H9 (cell line): ENCODE results near the gene RSBN1. TPM values are rescaled to one million over a fixed set of nuclear protein-coding genes. Genes with fewer than 3 reads are reported as not detected.

Source experiments
- DNase-seq: peaks from one replicate; pipeline ENCODE4 v3.0.0-alpha.2; 2017
- H2AFZ ChIP-seq: one replicate; pipeline ENCODE4 v1.6.1; 2013; ENCODE audit warnings: mild to moderate bottlenecking, low read length, control low read depth, moderate library complexity
- H2AK5ac ChIP-seq: 2 replicates; pipeline ENCODE4 v1.6.1; 2013; ENCODE audit warnings: low read length, control low read depth, mixed read lengths; ENCODE audit not compliant: insufficient read length
- H2BK120ac ChIP-seq: one replicate; pipeline ENCODE4 v1.6.1; 2013; ENCODE audit warnings: low read depth, mild to moderate bottlenecking, low read length, control low read depth, inconsistent platforms; ENCODE audit not compliant: poor library complexity, severe bottlenecking
- H2BK12ac ChIP-seq: 2 replicates; pipeline ENCODE4 v1.6.1; 2013; ENCODE audit warnings: low read length, control low read depth, mixed read lengths, low read depth; ENCODE audit not compliant: insufficient read length
- H2BK15ac ChIP-seq: 2 replicates; pipeline ENCODE4 v1.6.1; 2013; ENCODE audit warnings: low read depth, low read length, control low read depth
- H2BK20ac ChIP-seq: one replicate; pipeline ENCODE4 v1.6.1; 2013; ENCODE audit warnings: low read depth, mild to moderate bottlenecking, low read length, control low read depth, inconsistent platforms; ENCODE audit not compliant: poor library complexity, severe bottlenecking
- H2BK5ac ChIP-seq: 2 replicates; pipeline ENCODE4 v1.6.1; 2013; ENCODE audit warnings: low read length, control low read depth, mixed read lengths; ENCODE audit not compliant: insufficient read length
- H3K14ac ChIP-seq: 2 replicates; pipeline ENCODE4 v1.6.1; 2013; ENCODE audit warnings: low read length, control low read depth; ENCODE audit not compliant: insufficient read depth
- H3K18ac ChIP-seq: 2 replicates; pipeline ENCODE4 v1.6.1; 2013; ENCODE audit warnings: low read depth, mild to moderate bottlenecking, mixed read lengths, low read length, control low read depth; ENCODE audit not compliant: insufficient read length
- H3K23ac ChIP-seq: 2 replicates; pipeline ENCODE4 v1.6.1; 2013; ENCODE audit warnings: low read length, control low read depth, mixed read lengths, low read depth; ENCODE audit not compliant: insufficient read length
- H3K23me2 ChIP-seq: 2 replicates; pipeline ENCODE4 v1.6.1; 2013; ENCODE audit warnings: low read depth, mild to moderate bottlenecking, mixed read lengths, low read length, control low read depth; ENCODE audit not compliant: insufficient read length, poor library complexity, severe bottlenecking
- H3K27ac ChIP-seq: 2 replicates; pipeline ENCODE4 v1.5.1; 2013; ENCODE audit warnings: low read length, control low read depth, mixed read lengths, low read depth; ENCODE audit not compliant: insufficient read length
- H3K27me3 ChIP-seq: 2 replicates; pipeline ENCODE4 v1.6.1; 2013; ENCODE audit warnings: low read length, control low read depth, inconsistent platforms; ENCODE audit not compliant: insufficient read depth
- H3K4ac ChIP-seq: 2 replicates; pipeline ENCODE4 v1.6.1; 2013; ENCODE audit warnings: low read depth, mild to moderate bottlenecking, control low read depth, inconsistent platforms, low read length, moderate library complexity
- H3K4me1 ChIP-seq: 2 replicates; pipeline ENCODE4 v1.6.1; 2013; ENCODE audit warnings: low read length, control low read depth, inconsistent platforms; ENCODE audit not compliant: insufficient read depth
- H3K4me2 ChIP-seq: 2 replicates; pipeline ENCODE4 v1.6.1; 2013; ENCODE audit warnings: low read length, control low read depth, mixed read lengths; ENCODE audit not compliant: insufficient read length, insufficient read depth
- H3K56ac ChIP-seq: 2 replicates; pipeline ENCODE4 v1.6.1; 2013; ENCODE audit warnings: low read depth, mild to moderate bottlenecking, mixed read lengths, low read length, control low read depth; ENCODE audit not compliant: insufficient read length
- H3K79me1 ChIP-seq: 2 replicates; pipeline ENCODE4 v1.6.1; 2013; ENCODE audit warnings: low read depth, mild to moderate bottlenecking, moderate library complexity, low read length, control low read depth, inconsistent platforms; ENCODE audit not compliant: insufficient read depth, poor library complexity, severe bottlenecking
- H3K79me2 ChIP-seq: 2 replicates; pipeline ENCODE4 v1.6.1; 2013; ENCODE audit warnings: low read length, control low read depth, inconsistent platforms; ENCODE audit not compliant: insufficient read depth
- H3K9ac ChIP-seq: 2 replicates; pipeline ENCODE4 v1.6.1; 2013; ENCODE audit warnings: low read length, control low read depth, mixed read lengths; ENCODE audit not compliant: insufficient read length; ENCODE audit errors: extremely low read depth
- H3K9me3 ChIP-seq: one replicate; pipeline ENCODE4 v1.6.1; 2013; ENCODE audit warnings: low read depth, low read length, inconsistent platforms; ENCODE audit not compliant: control insufficient read depth
- H3T11ph ChIP-seq: one replicate; pipeline ENCODE4 v1.6.1; 2013; ENCODE audit warnings: mild to moderate bottlenecking, low read length, control low read depth, inconsistent platforms
- H4K20me1 ChIP-seq: one replicate; pipeline ENCODE4 v1.6.1; 2013; ENCODE audit not compliant: control insufficient read depth, insufficient read length, insufficient read depth
- H4K5ac ChIP-seq: 2 replicates; pipeline ENCODE4 v1.6.1; 2013; ENCODE audit warnings: low read depth, mild to moderate bottlenecking, mixed read lengths, low read length, control low read depth; ENCODE audit not compliant: insufficient read length
- H4K8ac ChIP-seq: replicated peaks from 2 replicates; pipeline ENCODE4 v1.6.1; 2013; ENCODE audit warnings: low read length, control low read depth, mixed read lengths, low read depth; ENCODE audit not compliant: insufficient read length
- H4K91ac ChIP-seq: 2 replicates; pipeline ENCODE4 v1.6.1; 2013; ENCODE audit warnings: low read depth, mild to moderate bottlenecking, moderate library complexity, mixed read lengths, low read length, control low read depth; ENCODE audit not compliant: insufficient read length
- H3K27ac Mint-ChIP-seq, 3 experiments: 2 replicates in 2 of 3; 3 replicates in 1 of 3; pipeline ENCODE4 v1.8.0; 2020 to 2021; ENCODE audit warnings: mixed read lengths in 3 of 3, mild to moderate bottlenecking in 1 of 3, moderate library complexity in 1 of 3
- H3K27me3 Mint-ChIP-seq: 2 replicates; pipeline ENCODE4 v1.8.0; 2021; ENCODE audit warnings: low read depth, mild to moderate bottlenecking, moderate library complexity, mixed read lengths
- H3K36me3 Mint-ChIP-seq, 3 experiments: 2 replicates in 2 of 3; 3 replicates in 1 of 3; pipeline ENCODE4 v1.8.0; 2020 to 2021; ENCODE audit warnings: low read depth in 3 of 3, mixed read lengths in 3 of 3; ENCODE audit not compliant: insufficient read depth in 1 of 3
- H3K4me1 Mint-ChIP-seq, 2 experiments: 2 replicates each; pipeline ENCODE4 v1.8.0; 2020; ENCODE audit warnings: mixed read lengths in 2 of 2
- H3K4me3 Mint-ChIP-seq, 2 experiments: 2 replicates in 1 of 2; 3 replicates in 1 of 2; pipeline ENCODE4 v1.8.0; 2020 to 2021; ENCODE audit warnings: mild to moderate bottlenecking in 2 of 2, mixed read lengths in 2 of 2, moderate library complexity in 1 of 2
- H3K9me3 Mint-ChIP-seq, 2 experiments: 2 replicates in 1 of 2; 3 replicates in 1 of 2; pipeline ENCODE4 v1.8.0; 2020; ENCODE audit warnings: mild to moderate bottlenecking in 2 of 2, mixed read lengths in 2 of 2, moderate library complexity in 1 of 2
- WGBS: extraction: QIAGEN DNeasy Blood & Tissue Kit; methylation state at CpG from one replicate; pipeline ENCODE4 v1.1.7; 2013; ENCODE audit warnings: missing lambda C conversion rate, low lambda C conversion rate, mixed read lengths; ENCODE audit not compliant: insufficient read length; ENCODE audit errors: extremely low coverage; 5-methylcytosine and 5-hydroxymethylcytosine counted together
- total RNA-seq: library from RNA; stranded (reverse); gene quantifications from 2 replicates; pipeline ENCODE4 v1.2.1, GENCODE V29; 2021
- TF ChIP-seq, protein P1 (sequence below): fragments of 200-600 bp; sonication (generic); conservative IDR thresholded peaks from 3 replicates; pipeline ENCODE4 v1.8.0; 2021; ENCODE audit warnings: antibody characterized with exemption, mild to moderate bottlenecking

RSBN1 gene
- total RNA-seq, 1 experiment from 2014 or later, result 11.0 TPM

- no peaks in the 10 kb centered on the region for H3K9me3 Mint-ChIP-seq
- no peak overlapping the region for H2AK5ac ChIP-seq
- no peaks in the 10 kb centered on the region for H3K4me1 ChIP-seq
- no peak overlapping the region for H2BK120ac ChIP-seq
- H3T11ph ChIP-seq, result no peak overlapping the region
- H2BK15ac ChIP-seq, result no peak overlapping the region
- H3K23me2 ChIP-seq, result no peaks in the 10 kb centered on the region
- no peaks in the 10 kb centered on the region for H3K9me3 ChIP-seq
- no peak overlapping the region for H3K18ac ChIP-seq
- H3K4me2 ChIP-seq, result no peak overlapping the region
- H3K27ac ChIP-seq, result no peak overlapping the region
- no peak overlapping the region for H2BK5ac ChIP-seq
- H4K5ac ChIP-seq, result no peak overlapping the region
- H3K36me3 Mint-ChIP-seq, result no peaks in the 10 kb centered on the region
- no peaks in the 10 kb centered on the region for H3K27me3 ChIP-seq
- no peak overlapping the region for H3K23ac ChIP-seq
- H3K14ac ChIP-seq, result no peak overlapping the region
- H2BK12ac ChIP-seq, result no peak overlapping the region
- H3K79me2 ChIP-seq, result no peaks in the 10 kb centered on the region
- H3K4ac ChIP-seq, result no peak overlapping the region
- no peak overlapping the region for H3K9ac ChIP-seq
- H3K27me3 Mint-ChIP-seq, result no peaks in the 10 kb centered on the region
- DNase-seq, result no peak
- H3K4me3 Mint-ChIP-seq, result no peak overlapping the region
- H3K56ac ChIP-seq, result no peak overlapping the region
- H4K20me1 ChIP-seq, result no peaks in the 10 kb centered on the region
- no peak overlapping the region for H2BK20ac ChIP-seq
- no peak overlapping the region for H3K27ac Mint-ChIP-seq
- no peak overlapping the region for H2AFZ ChIP-seq
- H4K8ac ChIP-seq, result no peak overlapping the region
- H3K79me1 ChIP-seq, result no peaks in the 10 kb centered on the region
- no CpG with 5 or more reads among the region's 2 CpGs for WGBS
- TF ChIP-seq, protein P1, sequence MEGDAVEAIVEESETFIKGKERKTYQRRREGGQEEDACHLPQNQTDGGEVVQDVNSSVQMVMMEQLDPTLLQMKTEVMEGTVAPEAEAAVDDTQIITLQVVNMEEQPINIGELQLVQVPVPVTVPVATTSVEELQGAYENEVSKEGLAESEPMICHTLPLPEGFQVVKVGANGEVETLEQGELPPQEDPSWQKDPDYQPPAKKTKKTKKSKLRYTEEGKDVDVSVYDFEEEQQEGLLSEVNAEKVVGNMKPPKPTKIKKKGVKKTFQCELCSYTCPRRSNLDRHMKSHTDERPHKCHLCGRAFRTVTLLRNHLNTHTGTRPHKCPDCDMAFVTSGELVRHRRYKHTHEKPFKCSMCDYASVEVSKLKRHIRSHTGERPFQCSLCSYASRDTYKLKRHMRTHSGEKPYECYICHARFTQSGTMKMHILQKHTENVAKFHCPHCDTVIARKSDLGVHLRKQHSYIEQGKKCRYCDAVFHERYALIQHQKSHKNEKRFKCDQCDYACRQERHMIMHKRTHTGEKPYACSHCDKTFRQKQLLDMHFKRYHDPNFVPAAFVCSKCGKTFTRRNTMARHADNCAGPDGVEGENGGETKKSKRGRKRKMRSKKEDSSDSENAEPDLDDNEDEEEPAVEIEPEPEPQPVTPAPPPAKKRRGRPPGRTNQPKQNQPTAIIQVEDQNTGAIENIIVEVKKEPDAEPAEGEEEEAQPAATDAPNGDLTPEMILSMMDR, result no peak
- no peak overlapping the region for H4K91ac ChIP-seq
- H3K4me1 Mint-ChIP-seq, result no peaks in the 10 kb centered on the region
Measured at GRCh38 chr1:113818578-113818977, 6.3 kb upstream of the RSBN1 start.
